Cerebellar cortex (tissue), 1 donor: Measurements from ENCODE around the gene SRSF2.
"Not testable (repeated sequence)": the region's sequence is repeated elsewhere in the genome, so short reads cannot be mapped to it uniquely, and the experiment has no call there.

Source experiments
- DNase-seq: peaks from one replicate; pipeline ENCODE4 v3.0.0-alpha.2; 2015; ENCODE audit warnings: low spot score

The SRSF2 gene

DNA sequence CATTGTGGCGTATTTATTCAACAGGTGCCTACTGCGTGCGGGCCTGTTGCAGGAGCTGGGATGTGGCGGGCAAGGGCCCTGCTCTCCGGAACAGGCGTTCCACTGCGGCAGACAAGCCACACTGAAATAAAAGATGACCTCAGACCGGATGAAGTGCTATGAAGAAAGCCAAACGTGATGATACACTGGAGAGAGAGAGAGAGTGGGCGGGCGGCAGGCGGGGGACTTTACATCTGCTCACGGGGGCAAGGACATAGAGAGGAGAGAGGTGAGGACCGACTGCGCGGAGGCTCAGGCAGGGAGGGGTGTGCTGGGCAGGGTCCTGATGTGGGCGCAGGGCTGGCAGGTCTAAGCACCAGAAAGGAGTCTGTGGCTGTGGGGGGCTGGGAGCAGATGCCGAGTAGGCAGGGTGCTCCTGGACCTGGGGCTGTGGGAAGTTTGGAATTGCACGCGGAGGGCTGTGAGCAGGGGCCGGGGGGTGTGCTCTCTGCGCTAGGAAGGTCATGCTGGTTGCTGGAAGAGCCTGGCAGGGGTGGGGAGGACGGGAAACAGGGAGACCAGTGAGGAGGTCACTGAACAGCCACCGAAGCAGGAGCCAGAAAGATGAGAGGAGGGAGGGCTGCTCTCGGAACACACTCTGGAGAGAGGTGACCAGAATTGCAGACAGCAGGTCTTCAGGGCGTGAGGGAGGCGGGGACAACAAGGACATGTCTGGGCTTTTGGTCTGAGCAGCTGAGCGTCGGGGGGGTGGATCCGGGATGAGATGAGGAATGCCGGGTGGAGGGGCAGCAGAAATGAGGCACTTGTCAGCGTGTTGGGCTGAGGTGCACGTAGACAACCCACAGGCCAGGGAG, 36.3 kb downstream of the SRSF2 start:
- DNase-seq, result peak; percentile 67

DNA sequence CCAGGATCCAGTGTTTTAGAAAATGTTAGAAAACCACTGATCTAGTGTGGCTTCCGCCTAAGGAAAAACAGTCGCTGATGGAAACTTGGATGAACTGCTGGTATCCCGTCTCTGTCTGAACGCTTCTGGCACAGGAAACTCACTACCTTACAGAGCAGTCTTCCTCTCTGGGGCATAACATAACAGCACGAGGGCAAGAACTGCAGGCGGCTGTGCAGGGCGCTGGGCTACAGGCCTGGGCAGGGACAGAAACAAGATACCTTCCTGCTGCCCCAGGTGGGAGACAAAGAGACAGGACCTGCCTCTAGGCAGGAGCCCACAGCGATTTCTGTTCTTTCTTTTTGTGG, 36.9 kb downstream of the SRSF2 start:
- no peak for DNase-seq

- not testable (repeated sequence) for DNase-seq
These were observed 38.6 kb downstream of the SRSF2 start for GRCh38 chr17:76698466-76698977.

GRCh38 chr17:76697702-76698465, 39.2 kb downstream of the SRSF2 start:
- DNase-seq, result peak; percentile 45

GRCh38 chr17:76696763-76697701, 40.1 kb downstream of the SRSF2 start:
- no peak for DNase-seq

- DNase-seq, result no peak
These were observed 41.9 kb downstream of the SRSF2 start for GRCh38 chr17:76695059-76695831.

DNA sequence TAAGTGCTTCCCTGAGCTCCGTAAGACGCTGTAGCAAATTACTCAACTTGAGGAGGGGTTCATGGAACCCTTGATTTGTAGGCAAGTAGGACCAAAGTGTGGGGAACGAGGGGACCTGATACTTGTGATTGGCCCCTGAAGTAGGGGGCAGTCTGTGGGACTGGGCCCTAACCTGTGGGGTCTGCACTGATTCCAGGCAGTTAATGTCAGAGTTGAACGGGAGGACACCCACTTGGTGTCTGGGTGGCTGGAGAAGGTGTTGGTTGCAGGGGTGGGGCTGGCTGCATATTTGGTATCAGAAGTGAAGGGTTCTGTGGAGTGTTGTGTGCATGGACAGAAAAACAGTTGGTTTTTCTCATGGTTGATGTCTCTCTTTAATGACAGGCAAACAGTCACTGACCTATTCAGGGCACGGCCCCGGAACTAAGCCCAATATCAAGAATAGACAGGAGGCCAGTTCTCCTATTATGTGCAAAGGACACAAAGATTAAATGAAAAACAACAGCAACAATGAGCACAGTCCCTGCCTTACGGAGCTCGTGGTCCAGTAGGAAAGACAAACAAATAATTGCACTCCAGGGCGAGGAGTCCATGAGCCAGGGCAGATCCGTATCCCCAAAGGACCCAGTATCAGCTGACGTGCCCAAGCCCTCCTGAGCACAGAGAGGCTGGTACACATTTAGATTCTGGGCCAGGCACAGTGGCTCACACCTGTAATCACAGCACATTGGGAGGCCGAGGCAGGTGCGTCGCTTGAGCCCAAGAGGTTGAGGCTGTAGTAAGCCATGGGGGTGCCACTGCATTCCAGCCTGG, 45.5 kb downstream of the SRSF2 start:
- DNase-seq, result no peak

- no peak for DNase-seq
These were observed 46.4 kb downstream of the SRSF2 start for GRCh38 chr17:76690596-76691280.

- no peak for DNase-seq
These were observed 47.3 kb downstream of the SRSF2 start for GRCh38 chr17:76689859-76690258.

DNA sequence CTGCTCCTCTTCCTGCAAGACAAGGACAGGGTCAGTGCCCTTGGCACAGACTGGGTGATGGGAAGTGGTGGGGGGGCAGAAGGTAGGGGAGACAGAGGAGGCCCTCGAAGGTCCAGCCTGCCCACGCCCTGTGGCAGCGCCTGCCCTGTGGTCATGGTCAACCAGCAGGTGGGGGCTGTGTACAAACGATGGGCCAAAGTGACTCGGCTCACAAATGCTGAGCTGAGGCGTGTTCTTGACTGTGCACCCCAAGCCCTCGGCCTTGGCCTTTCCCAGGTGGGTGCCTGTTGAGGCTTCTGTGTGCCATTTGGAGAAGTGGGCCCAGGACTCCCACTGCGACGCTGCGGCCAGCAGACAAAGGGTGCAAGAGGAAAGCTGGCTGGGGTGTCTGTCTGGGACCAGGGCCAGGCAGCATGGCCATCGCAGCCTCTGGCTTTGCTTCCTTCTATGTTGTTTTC, 48.9 kb downstream of the SRSF2 start:
- no peak for DNase-seq

DNA sequence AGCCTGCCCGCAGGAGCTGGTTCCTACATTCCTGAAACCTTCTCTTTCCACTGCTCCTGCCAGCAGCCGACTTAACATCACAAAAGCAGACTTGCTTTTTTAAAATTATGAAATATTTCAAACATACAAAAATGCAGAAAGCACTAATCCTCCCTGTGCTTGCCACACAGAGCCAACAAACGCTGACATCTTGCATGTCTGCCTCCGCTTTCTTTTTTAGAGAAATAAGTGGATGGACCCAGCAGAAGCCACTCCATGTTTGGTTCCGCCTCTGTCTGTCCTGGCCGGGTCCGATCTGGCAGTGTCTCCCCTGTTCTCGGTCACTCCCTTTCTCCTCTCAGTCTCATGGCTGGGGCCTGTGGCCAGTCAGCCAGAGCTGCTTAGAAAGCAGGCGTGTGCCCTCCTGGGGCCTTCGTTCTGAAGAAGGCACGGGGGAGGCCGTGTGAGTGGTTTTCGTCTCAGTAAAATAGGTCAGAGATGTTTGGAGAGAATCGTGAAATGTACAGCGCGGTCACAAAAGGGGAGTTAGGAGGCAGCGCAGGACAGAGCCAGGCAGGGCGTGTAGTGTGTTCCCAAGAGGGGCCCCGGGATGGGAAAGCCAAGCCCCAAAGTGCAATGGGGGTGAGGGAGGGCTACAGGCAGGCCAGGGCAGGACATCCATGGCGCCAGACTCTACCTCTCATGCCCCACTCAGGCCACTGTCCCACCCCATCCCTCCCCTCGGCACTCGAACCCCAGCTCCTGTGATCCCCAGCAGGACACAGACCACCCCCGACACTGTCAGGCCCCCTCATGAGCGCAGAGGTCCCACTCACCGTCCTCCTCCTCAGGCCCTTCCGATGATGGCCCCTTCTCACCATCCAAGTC, 49.6 kb downstream of the SRSF2 start:
- DNase-seq, result peak; percentile 22

- no peak for DNase-seq
These were observed 50.4 kb downstream of the SRSF2 start for GRCh38 chr17:76686538-76687297.

GRCh38 chr17:76685846-76686245, 51.3 kb downstream of the SRSF2 start:
- no peak for DNase-seq

- no peak for DNase-seq
These were observed 51.8 kb downstream of the SRSF2 start for GRCh38 chr17:76685366-76685765.

DNA sequence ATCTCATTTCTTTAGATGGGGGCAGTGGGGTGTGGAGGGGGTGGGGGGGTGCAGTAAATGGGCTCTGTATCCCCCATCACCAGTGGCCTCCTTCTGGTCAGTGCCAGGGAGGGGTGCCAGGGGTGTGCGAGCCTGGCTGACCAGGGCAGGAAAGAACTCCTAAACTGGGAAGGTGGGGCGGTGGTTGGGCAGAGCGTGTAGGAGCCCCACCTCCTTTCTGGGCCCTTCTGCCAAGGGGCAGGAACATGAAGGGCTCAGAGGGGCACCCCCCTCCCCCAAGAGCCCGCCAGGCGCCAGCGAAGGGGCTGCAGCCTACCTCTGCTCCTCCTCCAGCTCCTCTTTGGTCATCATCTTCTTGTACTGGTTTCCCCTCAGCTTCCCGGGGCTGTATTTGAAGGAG, 52.4 kb downstream of the SRSF2 start:
- no peak for DNase-seq
